Measurements from ENCODE around the gene CBLN2. TPM values are rescaled to one million over a fixed set of nuclear protein-coding genes. Genes with fewer than 3 reads are reported as not detected.

The CBLN2 gene
- total and polyA plus RNA-seq, 2 experiments from 2014 or later, result 0.56 to 1.1 TPM

GRCh38 chr18:72504866-72505265, 39.3 kb downstream of the CBLN2 start:
- H3K9me2 ChIP-seq (replicated peaks; ENCODE audit: insufficient read depth), result no peaks in the 10 kb centered on the region
- 82% methylated on average over 5 of the region's 5 CpGs for WGBS (ENCODE audit: low lambda C conversion rate, missing lambda C conversion rate)
- TF ChIP-seq EZH2phosphoT487 (IDR thresholded peaks at IDR 0.05; ENCODE audit: low read depth, severe bottlenecking, unreplicated experiment) (no peak), EZH2 (IDR thresholded peaks at IDR 0.05; ENCODE audit: borderline replicate concordance) (no peak), CTCF (IDR thresholded peaks at IDR 0.05; ENCODE audit: poor library complexity) (no peak)
- no peaks in the 10 kb centered on the region for H3K9me3 ChIP-seq (ENCODE audit: low read depth)
- no peak overlapping the region for H3K4me2 ChIP-seq
- no peak for DNase-seq (ENCODE audit: low spot score)
- H2AFZ ChIP-seq, result no peak overlapping the region
- H3K27ac ChIP-seq, result no peak overlapping the region
- no peaks in the 10 kb centered on the region for H4K20me1 ChIP-seq (ENCODE audit: insufficient read depth, poor library complexity, severe bottlenecking)
- H3K27me3 ChIP-seq, result no peaks in the 10 kb centered on the region
- H3K79me2 ChIP-seq, result no peaks in the 10 kb centered on the region
- H3K4me3 ChIP-seq, result no peak overlapping the region
- no peaks in the 10 kb centered on the region for H3K4me1 ChIP-seq (ENCODE audit: insufficient read depth)
- H3K36me3 ChIP-seq (replicated peaks; ENCODE audit: insufficient read depth, low read depth), result no peaks in the 10 kb centered on the region

- TF ChIP-seq EZH2phosphoT487 (IDR thresholded peaks at IDR 0.05; ENCODE audit: low read depth, severe bottlenecking, unreplicated experiment) (no peak), CTCF (IDR thresholded peaks at IDR 0.05; ENCODE audit: poor library complexity) (no peak), EZH2 (IDR thresholded peaks at IDR 0.05; ENCODE audit: borderline replicate concordance) (no peak)
- Histone ChIP-seq H3K27me3 (no peaks in the 10 kb centered on the region), H3K4me1 (ENCODE audit: insufficient read depth) (no peaks in the 10 kb centered on the region), H3K4me2 (no peak overlapping the region), H3K9me3 (ENCODE audit: low read depth) (no peaks in the 10 kb centered on the region), H2AFZ (no peak overlapping the region), H3K27ac (no peak overlapping the region), H3K36me3 (replicated peaks; ENCODE audit: insufficient read depth, low read depth) (no peaks in the 10 kb centered on the region), H3K79me2 (no peaks in the 10 kb centered on the region), H3K9me2 (replicated peaks; ENCODE audit: insufficient read depth) (no peaks in the 10 kb centered on the region), H4K20me1 (ENCODE audit: insufficient read depth, poor library complexity, severe bottlenecking) (no peaks in the 10 kb centered on the region), H3K4me3 (no peak overlapping the region)
- DNase-seq (ENCODE audit: low spot score), result no peak
- 89% methylated on average over 17 of the region's 19 CpGs for WGBS (ENCODE audit: low lambda C conversion rate, missing lambda C conversion rate)
These were observed 41.3 kb downstream of the CBLN2 start for GRCh38 chr18:72502671-72503431.

DNA sequence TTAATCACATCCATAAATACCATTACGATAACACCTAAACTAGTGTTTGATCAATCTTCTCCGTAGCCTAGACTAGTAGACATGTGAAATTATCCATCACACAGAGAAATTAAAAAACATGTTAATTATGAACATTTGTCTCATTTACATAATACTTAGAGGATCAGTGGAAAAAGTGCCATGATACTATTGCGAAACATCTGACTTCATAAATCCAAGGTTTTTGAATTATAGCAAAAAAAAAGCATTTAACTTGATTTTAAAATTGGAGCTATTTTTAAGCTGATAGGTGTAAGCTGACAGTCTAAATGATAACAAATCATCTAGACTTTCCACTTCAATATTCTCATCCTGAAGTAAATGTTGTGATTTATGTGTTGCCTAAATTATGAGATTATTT, 51.6 kb downstream of the CBLN2 start:
- Histone ChIP-seq H3K36me3 (replicated peaks; ENCODE audit: insufficient read depth, low read depth) (no peaks in the 10 kb centered on the region), H3K4me1 (ENCODE audit: insufficient read depth) (no peaks in the 10 kb centered on the region), H4K20me1 (ENCODE audit: insufficient read depth, poor library complexity, severe bottlenecking) (no peaks in the 10 kb centered on the region), H3K9me2 (replicated peaks; ENCODE audit: insufficient read depth) (no peaks in the 10 kb centered on the region), H3K27me3 (no peaks in the 10 kb centered on the region), H3K4me2 (no peak overlapping the region), H3K4me3 (no peak overlapping the region), H3K79me2 (no peaks in the 10 kb centered on the region), H3K27ac (no peak overlapping the region), H3K9me3 (ENCODE audit: low read depth) (no peaks in the 10 kb centered on the region), H2AFZ (no peak overlapping the region)
- 92% methylated on average over 3 of the region's 3 CpGs for WGBS (ENCODE audit: low lambda C conversion rate, missing lambda C conversion rate)
- no peak for DNase-seq (ENCODE audit: low spot score)
- TF ChIP-seq EZH2phosphoT487 (IDR thresholded peaks at IDR 0.05; ENCODE audit: low read depth, severe bottlenecking, unreplicated experiment), result no peak
- no peak for TF ChIP-seq EZH2 (IDR thresholded peaks at IDR 0.05; ENCODE audit: borderline replicate concordance)
- no peak for TF ChIP-seq CTCF (IDR thresholded peaks at IDR 0.05; ENCODE audit: poor library complexity)

Measured in hepatocyte (in vitro differentiated cells).